HUDEP-2 (cell line): Measurements from ENCODE around the gene ARHGEF7.
"Not testable (repeated sequence)": the region's sequence is repeated elsewhere in the genome, so short reads cannot be mapped to it uniquely, and the experiment has no call there.

Experiments used
- DNase-seq, 76 experiments: peaks; one replicate each; lab custom pipeline; 2025; ENCODE audit not compliant: unreplicated experiment in 76 of 76; lab: John Stamatoyannopoulos, UW

ARHGEF7 gene

GRCh38 chr13:111115061-111115964 is at the start of gene ARHGEF7:
TSS of gene ARHGEF7 (plus strand) at chr13:111115310. CDS start at chr13:111115527, 217 bp downstream.
- no peak for DNase-seq

- no peak for DNase-seq
Observed at GRCh38 chr13:111065698-111066097, 49.4 kb upstream of the ARHGEF7 start.

- DNase-seq, result no peak
Observed at GRCh38 chr13:111066544-111066943, 48.6 kb upstream of the ARHGEF7 start.

GRCh38 chr13:111068009-111068350 is 47.1 kb upstream of the ARHGEF7 start:
- no peak for DNase-seq

GRCh38 chr13:111071120-111071519 is 44.0 kb upstream of the ARHGEF7 start:
- peak in 1 of 76 experiments; percentile 7 for DNase-seq

GRCh38 chr13:111071526-111071925 is 43.6 kb upstream of the ARHGEF7 start:
- not testable (repeated sequence) for DNase-seq

- no peak for DNase-seq
Observed at GRCh38 chr13:111074826-111075225, 40.3 kb upstream of the ARHGEF7 start.

GRCh38 chr13:111076155-111077013 is 38.7 kb upstream of the ARHGEF7 start:
- DNase-seq, result peak in 4 of 76 experiments; percentile 3 to 19 (median 9)

GRCh38 chr13:111079375-111079774 is 35.7 kb upstream of the ARHGEF7 start:
- no peak for DNase-seq

- DNase-seq, result no peak
Observed at GRCh38 chr13:111080642-111081041, 34.5 kb upstream of the ARHGEF7 start.

GRCh38 chr13:111082240-111082639 is 32.9 kb upstream of the ARHGEF7 start:
- no peak for DNase-seq

GRCh38 chr13:111082769-111083168 is 32.3 kb upstream of the ARHGEF7 start:
- DNase-seq, result not testable (repeated sequence)

- not testable (repeated sequence) for DNase-seq
Observed at GRCh38 chr13:111083693-111084092, 31.4 kb upstream of the ARHGEF7 start.

- no peak for DNase-seq
Observed at GRCh38 chr13:111090169-111090568, 24.9 kb upstream of the ARHGEF7 start.

GRCh38 chr13:111092685-111093084 is 22.4 kb upstream of the ARHGEF7 start:
- no peak for DNase-seq

GRCh38 chr13:111093136-111093535 is 22.0 kb upstream of the ARHGEF7 start:
- DNase-seq, result no peak

- no peak for DNase-seq
Observed at GRCh38 chr13:111093634-111094033, 21.5 kb upstream of the ARHGEF7 start.

- no peak for DNase-seq
Observed at GRCh38 chr13:111095031-111095840, 19.9 kb upstream of the ARHGEF7 start.

GRCh38 chr13:111095911-111096501 is 19.1 kb upstream of the ARHGEF7 start:
- no peak for DNase-seq

GRCh38 chr13:111099290-111099689 is 15.8 kb upstream of the ARHGEF7 start:
- DNase-seq, result no peak
